ENCODE measurements around the gene PARS2. TPM values are rescaled to one million over a fixed set of nuclear protein-coding genes. Genes with fewer than 3 reads are reported as not detected.

PARS2 gene
- total and polyA plus RNA-seq, 4 donors: 2.1 to 4.1 (median 3.3) TPM

DNA sequence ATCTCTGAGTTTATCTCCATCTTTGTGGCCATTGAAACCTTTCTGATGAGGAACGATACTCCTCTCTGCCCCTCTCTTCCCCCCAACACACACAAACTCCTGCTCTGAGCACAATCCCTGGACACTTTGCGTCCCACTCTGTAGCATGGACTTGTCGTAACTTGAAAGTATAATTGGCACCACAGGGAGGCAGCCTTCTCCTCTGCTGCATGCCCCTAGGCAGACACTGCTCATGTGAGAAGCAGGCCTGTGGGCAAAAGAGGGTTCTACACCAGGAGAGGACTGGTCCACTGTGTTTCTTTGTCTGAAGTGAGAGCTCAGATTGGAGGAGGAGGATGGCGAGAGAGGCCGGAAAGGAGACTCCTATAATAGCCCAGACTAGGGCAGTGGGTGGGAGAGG lies 3.8 kb upstream of the PARS2 start:
- WGBS: 89% methylated on average over 5 of the region's 5 CpGs
- TF ChIP-seq RAD21 (IDR thresholded peaks at IDR 0.05) (peak; percentile 41 to 59), ATF3 (IDR thresholded peaks at IDR 0.05) (no peak), MAX (IDR thresholded peaks at IDR 0.05) (no peak)
- TF ChIP-seq, protein P1, sequence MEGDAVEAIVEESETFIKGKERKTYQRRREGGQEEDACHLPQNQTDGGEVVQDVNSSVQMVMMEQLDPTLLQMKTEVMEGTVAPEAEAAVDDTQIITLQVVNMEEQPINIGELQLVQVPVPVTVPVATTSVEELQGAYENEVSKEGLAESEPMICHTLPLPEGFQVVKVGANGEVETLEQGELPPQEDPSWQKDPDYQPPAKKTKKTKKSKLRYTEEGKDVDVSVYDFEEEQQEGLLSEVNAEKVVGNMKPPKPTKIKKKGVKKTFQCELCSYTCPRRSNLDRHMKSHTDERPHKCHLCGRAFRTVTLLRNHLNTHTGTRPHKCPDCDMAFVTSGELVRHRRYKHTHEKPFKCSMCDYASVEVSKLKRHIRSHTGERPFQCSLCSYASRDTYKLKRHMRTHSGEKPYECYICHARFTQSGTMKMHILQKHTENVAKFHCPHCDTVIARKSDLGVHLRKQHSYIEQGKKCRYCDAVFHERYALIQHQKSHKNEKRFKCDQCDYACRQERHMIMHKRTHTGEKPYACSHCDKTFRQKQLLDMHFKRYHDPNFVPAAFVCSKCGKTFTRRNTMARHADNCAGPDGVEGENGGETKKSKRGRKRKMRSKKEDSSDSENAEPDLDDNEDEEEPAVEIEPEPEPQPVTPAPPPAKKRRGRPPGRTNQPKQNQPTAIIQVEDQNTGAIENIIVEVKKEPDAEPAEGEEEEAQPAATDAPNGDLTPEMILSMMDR (IDR thresholded peaks at IDR 0.05; ENCODE audit: low read depth, low read length, missing input control): peak; percentile 5
- no peak for DNase-seq (ENCODE audit: low spot score)
- Histone ChIP-seq H3K27me3 (ENCODE audit: control insufficient read depth in 4 of 4, insufficient read depth in 4 of 4, low read length in 3 of 4) (no peaks in the 10 kb centered on the region), H3K9ac (ENCODE audit: low read depth in 1 of 2, low read length in 2 of 2) (no peak overlapping the region), H3K9me3 (ENCODE audit: control insufficient read depth in 4 of 4, low read length in 3 of 4) (no peaks in the 10 kb centered on the region), H3K36me3 (ENCODE audit: control insufficient read depth in 4 of 4, insufficient read depth in 3 of 4, low read depth in 1 of 4, low read length in 3 of 4) (no peaks in the 10 kb centered on the region), H3K4me1 (ENCODE audit: control insufficient read depth in 4 of 4, insufficient read depth in 4 of 4, low read length in 3 of 4) (peaks cover 0 to 15% (median 9%) of the 10 kb centered on the region in 4 donors), H3K27ac (ENCODE audit: low read depth in 1 of 2, low read length in 2 of 2) (no peak overlapping the region), H3K4me3 (ENCODE audit: low read depth in 1 of 3, low read length in 3 of 3) (no peak overlapping the region)

DNA sequence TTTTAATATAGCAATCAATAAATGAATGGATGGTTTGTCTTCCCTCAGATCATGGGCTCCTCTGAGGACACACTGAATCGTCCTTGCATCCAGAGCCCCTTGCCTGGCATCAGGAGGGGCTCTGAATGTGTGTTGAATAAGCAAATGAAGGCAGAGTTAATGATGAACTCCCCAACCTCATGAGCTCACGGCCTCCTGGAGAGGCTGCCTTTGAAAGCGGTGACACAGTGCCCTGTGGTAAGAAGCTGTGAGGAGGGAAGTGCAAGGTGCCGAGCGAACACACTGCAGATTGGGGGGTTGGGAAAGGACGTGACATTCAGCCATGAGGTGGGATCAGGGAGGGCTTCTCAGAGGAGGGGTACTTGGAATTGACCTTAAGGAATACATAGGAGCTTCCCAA lies 3.2 kb upstream of the PARS2 start:
- 66% methylated on average over 6 of the region's 6 CpGs for WGBS
- TF ChIP-seq, protein P1 (IDR thresholded peaks at IDR 0.05; ENCODE audit: low read depth, low read length, missing input control): no peak
- no peak for TF ChIP-seq MAX (IDR thresholded peaks at IDR 0.05)
- TF ChIP-seq FOXA1 (IDR thresholded peaks at IDR 0.05): no peak
- no peak for TF ChIP-seq ZBTB33 (IDR thresholded peaks at IDR 0.05)
- TF ChIP-seq JUND (IDR thresholded peaks at IDR 0.05): no peak
- no peak for TF ChIP-seq FOXA2 (IDR thresholded peaks at IDR 0.05)
- TF ChIP-seq RXRA (IDR thresholded peaks at IDR 0.05): no peak
- no peak for TF ChIP-seq NR2F2 (IDR thresholded peaks at IDR 0.05)
- TF ChIP-seq ATF3 (IDR thresholded peaks at IDR 0.05): no peak
- no peak for TF ChIP-seq TAF1 (conservative IDR thresholded peaks at IDR 0.05)
- TF ChIP-seq, protein P2, sequence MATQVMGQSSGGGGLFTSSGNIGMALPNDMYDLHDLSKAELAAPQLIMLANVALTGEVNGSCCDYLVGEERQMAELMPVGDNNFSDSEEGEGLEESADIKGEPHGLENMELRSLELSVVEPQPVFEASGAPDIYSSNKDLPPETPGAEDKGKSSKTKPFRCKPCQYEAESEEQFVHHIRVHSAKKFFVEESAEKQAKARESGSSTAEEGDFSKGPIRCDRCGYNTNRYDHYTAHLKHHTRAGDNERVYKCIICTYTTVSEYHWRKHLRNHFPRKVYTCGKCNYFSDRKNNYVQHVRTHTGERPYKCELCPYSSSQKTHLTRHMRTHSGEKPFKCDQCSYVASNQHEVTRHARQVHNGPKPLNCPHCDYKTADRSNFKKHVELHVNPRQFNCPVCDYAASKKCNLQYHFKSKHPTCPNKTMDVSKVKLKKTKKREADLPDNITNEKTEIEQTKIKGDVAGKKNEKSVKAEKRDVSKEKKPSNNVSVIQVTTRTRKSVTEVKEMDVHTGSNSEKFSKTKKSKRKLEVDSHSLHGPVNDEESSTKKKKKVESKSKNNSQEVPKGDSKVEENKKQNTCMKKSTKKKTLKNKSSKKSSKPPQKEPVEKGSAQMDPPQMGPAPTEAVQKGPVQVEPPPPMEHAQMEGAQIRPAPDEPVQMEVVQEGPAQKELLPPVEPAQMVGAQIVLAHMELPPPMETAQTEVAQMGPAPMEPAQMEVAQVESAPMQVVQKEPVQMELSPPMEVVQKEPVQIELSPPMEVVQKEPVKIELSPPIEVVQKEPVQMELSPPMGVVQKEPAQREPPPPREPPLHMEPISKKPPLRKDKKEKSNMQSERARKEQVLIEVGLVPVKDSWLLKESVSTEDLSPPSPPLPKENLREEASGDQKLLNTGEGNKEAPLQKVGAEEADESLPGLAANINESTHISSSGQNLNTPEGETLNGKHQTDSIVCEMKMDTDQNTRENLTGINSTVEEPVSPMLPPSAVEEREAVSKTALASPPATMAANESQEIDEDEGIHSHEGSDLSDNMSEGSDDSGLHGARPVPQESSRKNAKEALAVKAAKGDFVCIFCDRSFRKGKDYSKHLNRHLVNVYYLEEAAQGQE (IDR thresholded peaks at IDR 0.05): no peak
- no peak for TF ChIP-seq SP1 (IDR thresholded peaks at IDR 0.05)
- no peak for TF ChIP-seq EGR1 (IDR thresholded peaks at IDR 0.05; ENCODE audit: low read depth in 2 of 2)
- no peak for TF ChIP-seq RAD21 (IDR thresholded peaks at IDR 0.05)
- TF ChIP-seq YY1 (IDR thresholded peaks at IDR 0.05): no peak
- TF ChIP-seq HNF4A (conservative IDR thresholded peaks at IDR 0.05): no peak
- no peak for TF ChIP-seq HNF4G (IDR thresholded peaks at IDR 0.05)
- no peak for TF ChIP-seq GABPA (IDR thresholded peaks at IDR 0.05 in 1 of 2, conservative IDR thresholded peaks at IDR 0.05 in 1 of 2)

More for the DNA sequence above, 3.2 kb upstream of the PARS2 start:
- no peak overlapping the region for H3K9ac ChIP-seq (ENCODE audit: low read depth in 1 of 2, low read length in 2 of 2)
- H3K27ac ChIP-seq (ENCODE audit: low read depth in 1 of 2, low read length in 2 of 2): no peak overlapping the region
- DNase-seq (ENCODE audit: low spot score): no peak
- peaks cover 0 to 15% (median 9%) of the 10 kb centered on the region in 4 donors for H3K4me1 ChIP-seq (ENCODE audit: control insufficient read depth in 4 of 4, insufficient read depth in 4 of 4, low read length in 3 of 4)
- no peak overlapping the region for H3K4me3 ChIP-seq (ENCODE audit: low read depth in 1 of 3, low read length in 3 of 3)
- no peaks in the 10 kb centered on the region for H3K27me3 ChIP-seq (ENCODE audit: control insufficient read depth in 4 of 4, insufficient read depth in 4 of 4, low read length in 3 of 4)
- H3K9me3 ChIP-seq (ENCODE audit: control insufficient read depth in 4 of 4, low read length in 3 of 4): no peaks in the 10 kb centered on the region
- no peaks in the 10 kb centered on the region for H3K36me3 ChIP-seq (ENCODE audit: control insufficient read depth in 4 of 4, insufficient read depth in 3 of 4, low read depth in 1 of 4, low read length in 3 of 4)

All from liver (tissue), 9 donors.